ENCODE measurements around the gene WDR86.

The WDR86 gene

GRCh38 chr7:151412318-151412717 lies 2.5 kb upstream of the WDR86 start:
- peaks cover 30% of the 10 kb centered on the region for H3K4me1 ChIP-seq (ENCODE audit: control insufficient read depth, insufficient read depth, low read length)
- no peaks in the 10 kb centered on the region for H3K36me3 ChIP-seq (ENCODE audit: control insufficient read depth, insufficient read depth, low read length)
- H3K4me3 ChIP-seq (ENCODE audit: low read depth, low read length), result no peak overlapping the region
- H3K9ac ChIP-seq (ENCODE audit: low read depth, low read length), result no peak overlapping the region
- peaks cover 73% of the 10 kb centered on the region for H3K27me3 ChIP-seq (ENCODE audit: control insufficient read depth, insufficient read depth, low read length)
- H3K9me3 ChIP-seq (ENCODE audit: control insufficient read depth, insufficient read depth, low read length), result no peaks in the 10 kb centered on the region
- H3K27ac ChIP-seq (ENCODE audit: low read depth, low read length), result no peak overlapping the region

- Histone ChIP-seq H3K4me1 (ENCODE audit: control insufficient read depth, insufficient read depth, low read length) (peaks cover 26% of the 10 kb centered on the region), H3K9ac (ENCODE audit: low read depth, low read length) (no peak overlapping the region), H3K4me3 (ENCODE audit: low read depth, low read length) (no peak overlapping the region), H3K36me3 (ENCODE audit: control insufficient read depth, insufficient read depth, low read length) (0 out of 2 replicates have a peak, but pooled peaks cover 5% of the 10 kb centered on the region), H3K27me3 (ENCODE audit: control insufficient read depth, insufficient read depth, low read length) (peaks cover 67% of the 10 kb centered on the region), H3K9me3 (ENCODE audit: control insufficient read depth, insufficient read depth, low read length) (no peaks in the 10 kb centered on the region), H3K27ac (ENCODE audit: low read depth, low read length) (no peak overlapping the region)
Observed at GRCh38 chr7:151411551-151411950, 1.7 kb upstream of the WDR86 start.

DNA sequence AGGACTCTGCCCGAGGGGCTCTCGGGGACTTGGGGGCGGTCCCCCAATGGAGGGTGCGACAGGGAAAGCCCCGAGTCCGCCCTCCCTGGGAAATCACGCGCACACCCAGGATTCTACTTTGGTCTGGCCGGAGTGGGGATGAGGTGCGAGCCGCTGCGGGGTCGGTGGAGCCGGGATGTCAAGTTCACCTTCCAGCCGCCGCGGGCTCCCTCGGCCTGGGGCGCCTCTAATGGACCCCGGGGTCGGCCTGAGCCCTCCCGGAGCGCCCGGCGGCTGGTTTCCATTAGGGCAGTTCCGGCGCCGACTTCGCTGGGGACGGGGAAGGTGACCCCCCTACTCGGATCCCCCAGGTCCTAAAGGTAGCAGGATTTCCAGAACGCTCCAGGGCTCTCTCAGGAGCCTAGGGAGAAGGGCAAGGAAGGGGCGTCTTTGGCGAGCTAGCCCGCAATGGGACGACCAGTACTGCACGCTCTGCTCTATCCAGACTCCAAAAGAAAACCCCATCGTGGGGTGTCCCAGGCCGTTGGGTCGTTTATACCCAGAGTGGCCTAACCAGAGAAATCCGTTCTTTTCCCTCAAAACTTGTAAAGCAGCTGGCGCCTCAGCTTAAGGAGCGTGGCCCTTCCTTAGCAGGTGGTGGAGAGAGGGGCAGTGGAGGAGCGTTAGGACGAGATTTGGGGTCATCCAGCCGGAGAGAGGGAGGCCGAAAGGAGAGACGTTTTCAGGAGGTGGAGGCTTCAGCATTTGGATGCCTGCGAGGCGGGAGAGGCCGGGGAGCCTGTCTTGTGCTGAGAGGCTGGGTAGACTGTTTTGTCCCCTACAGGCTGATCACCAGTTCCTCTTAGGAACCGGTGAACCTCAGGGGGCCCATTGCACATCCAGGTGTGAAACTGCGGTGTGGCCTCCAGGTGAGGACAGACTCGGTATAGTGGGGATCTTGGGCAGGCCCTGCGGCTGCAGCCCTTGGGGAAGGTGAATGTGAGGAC lies 860 bp upstream of the WDR86 start:
- H3K27ac ChIP-seq (ENCODE audit: low read depth, low read length), result peak overlapping the region; percentile 59
- H3K9me3 ChIP-seq (ENCODE audit: control insufficient read depth, insufficient read depth, low read length), result no peaks in the 10 kb centered on the region
- H3K4me1 ChIP-seq (ENCODE audit: control insufficient read depth, insufficient read depth, low read length), result peaks cover 20% of the 10 kb centered on the region
- peak overlapping the region; percentile 45; the same call in 1 of the 2 replicates for H3K9ac ChIP-seq (ENCODE audit: low read depth, low read length)
- H3K27me3 ChIP-seq (ENCODE audit: control insufficient read depth, insufficient read depth, low read length), result peaks cover 59% of the 10 kb centered on the region
- 0 out of 2 replicates have a peak, but pooled peaks cover 8% of the 10 kb centered on the region for H3K36me3 ChIP-seq (ENCODE audit: control insufficient read depth, insufficient read depth, low read length)
- H3K4me3 ChIP-seq (ENCODE audit: low read depth, low read length), result peak overlapping the region; percentile 84

GRCh38 chr7:151408839-151409666 lies 785 bp downstream of the WDR86 start:
- peaks cover 20% of the 10 kb centered on the region for H3K4me1 ChIP-seq (ENCODE audit: control insufficient read depth, insufficient read depth, low read length)
- no peaks in the 10 kb centered on the region for H3K9me3 ChIP-seq (ENCODE audit: control insufficient read depth, insufficient read depth, low read length)
- 0 out of 2 replicates have a peak, but pooled peaks cover 8% of the 10 kb centered on the region for H3K36me3 ChIP-seq (ENCODE audit: control insufficient read depth, insufficient read depth, low read length)
- peak overlapping the region; percentile 70 for H3K27ac ChIP-seq (ENCODE audit: low read depth, low read length)
- peak overlapping the region; percentile 22; the same call in 1 of the 2 replicates for H3K9ac ChIP-seq (ENCODE audit: low read depth, low read length)
- peak overlapping the region; percentile 84 for H3K4me3 ChIP-seq (ENCODE audit: low read depth, low read length)
- H3K27me3 ChIP-seq (ENCODE audit: control insufficient read depth, insufficient read depth, low read length), result peaks cover 44% of the 10 kb centered on the region

DNA sequence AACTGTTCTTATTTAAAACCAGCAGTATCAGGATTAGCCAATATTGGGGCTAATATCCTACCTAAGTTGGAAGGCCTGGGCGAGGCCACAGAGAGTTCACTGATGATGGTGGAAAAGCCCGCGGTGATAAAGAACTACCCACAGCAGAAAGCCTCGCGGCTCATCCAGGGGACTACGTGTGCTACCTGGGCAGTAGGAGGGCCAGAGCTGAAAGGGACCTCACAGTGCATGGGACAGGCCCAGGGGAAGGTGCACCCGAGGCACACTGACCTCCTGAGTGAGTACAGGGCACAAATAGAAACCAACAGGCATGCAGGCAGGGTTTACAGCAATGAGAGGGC lies 1.4 kb downstream of the WDR86 start:
- Histone ChIP-seq H3K36me3 (ENCODE audit: control insufficient read depth, insufficient read depth, low read length) (0 out of 2 replicates have a peak, but pooled peaks cover 8% of the 10 kb centered on the region), H3K4me3 (ENCODE audit: low read depth, low read length) (peak overlapping the region; percentile 84), H3K9me3 (ENCODE audit: control insufficient read depth, insufficient read depth, low read length) (no peaks in the 10 kb centered on the region), H3K9ac (ENCODE audit: low read depth, low read length) (no peak overlapping the region), H3K4me1 (ENCODE audit: control insufficient read depth, insufficient read depth, low read length) (peaks cover 20% of the 10 kb centered on the region), H3K27me3 (ENCODE audit: control insufficient read depth, insufficient read depth, low read length) (peaks cover 43% of the 10 kb centered on the region), H3K27ac (ENCODE audit: low read depth, low read length) (peak overlapping the region; percentile 70)

DNA sequence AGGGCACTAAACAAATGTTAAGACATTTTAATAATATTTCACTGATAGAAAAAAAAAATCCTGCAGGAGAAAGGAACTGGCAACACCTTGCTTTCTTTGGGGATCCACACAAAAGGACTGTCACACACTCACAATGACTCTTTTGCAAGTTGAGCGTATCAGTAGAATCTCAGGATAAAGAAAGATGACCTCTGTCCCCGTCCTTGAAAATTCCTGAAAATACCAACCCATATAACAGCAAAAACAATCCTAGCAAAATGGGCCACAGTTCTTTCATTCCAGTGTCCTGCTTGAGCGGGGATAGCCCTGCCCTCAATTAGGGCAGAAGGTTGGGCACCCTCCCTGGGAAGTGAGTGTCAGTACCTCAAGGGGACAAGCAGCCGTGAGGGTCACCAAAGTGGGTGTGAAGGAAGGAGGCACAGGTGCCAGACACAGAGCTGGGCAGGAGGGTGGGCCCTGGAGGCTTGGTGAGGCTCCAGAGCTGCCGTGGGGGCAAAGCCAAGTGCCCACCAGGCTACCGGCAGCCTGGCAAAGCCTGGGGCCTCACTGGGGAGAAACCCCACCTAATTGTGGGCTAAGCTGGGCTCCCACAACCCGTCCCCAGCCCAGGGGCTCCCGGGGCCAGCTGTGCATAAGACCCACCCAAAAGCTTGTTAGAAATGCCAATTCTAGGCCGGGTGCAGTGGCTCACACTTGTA lies 2.8 kb downstream of the WDR86 start:
- H3K4me1 ChIP-seq (ENCODE audit: control insufficient read depth, insufficient read depth, low read length), result peaks cover 19% of the 10 kb centered on the region
- no peak overlapping the region for H3K4me3 ChIP-seq (ENCODE audit: low read depth, low read length)
- no peak overlapping the region for H3K9ac ChIP-seq (ENCODE audit: low read depth, low read length)
- H3K27ac ChIP-seq (ENCODE audit: low read depth, low read length), result no peak overlapping the region
- H3K27me3 ChIP-seq (ENCODE audit: control insufficient read depth, insufficient read depth, low read length), result peaks cover 29% of the 10 kb centered on the region
- 0 out of 2 replicates have a peak, but pooled peaks cover 8% of the 10 kb centered on the region for H3K36me3 ChIP-seq (ENCODE audit: control insufficient read depth, insufficient read depth, low read length)
- no peaks in the 10 kb centered on the region for H3K9me3 ChIP-seq (ENCODE audit: control insufficient read depth, insufficient read depth, low read length)

GRCh38 chr7:151406051-151406875 lies 3.6 kb downstream of the WDR86 start:
- H3K27ac ChIP-seq (ENCODE audit: low read depth, low read length), result no peak overlapping the region
- H3K9ac ChIP-seq (ENCODE audit: low read depth, low read length), result no peak overlapping the region
- peaks cover 12% of the 10 kb centered on the region for H3K4me1 ChIP-seq (ENCODE audit: control insufficient read depth, insufficient read depth, low read length)
- no peak overlapping the region for H3K4me3 ChIP-seq (ENCODE audit: low read depth, low read length)
- H3K9me3 ChIP-seq (ENCODE audit: control insufficient read depth, insufficient read depth, low read length), result no peaks in the 10 kb centered on the region
- peaks cover 21% of the 10 kb centered on the region for H3K27me3 ChIP-seq (ENCODE audit: control insufficient read depth, insufficient read depth, low read length)
- 0 out of 2 replicates have a peak, but pooled peaks cover 8% of the 10 kb centered on the region for H3K36me3 ChIP-seq (ENCODE audit: control insufficient read depth, insufficient read depth, low read length)

- 0 out of 2 replicates have a peak, but pooled peaks cover 8% of the 10 kb centered on the region for H3K36me3 ChIP-seq (ENCODE audit: control insufficient read depth, insufficient read depth, low read length)
- H3K9ac ChIP-seq (ENCODE audit: low read depth, low read length), result no peak overlapping the region
- peaks cover 10% of the 10 kb centered on the region; the same call in 1 of the 2 replicates for H3K4me1 ChIP-seq (ENCODE audit: control insufficient read depth, insufficient read depth, low read length)
- peaks cover 15% of the 10 kb centered on the region for H3K27me3 ChIP-seq (ENCODE audit: control insufficient read depth, insufficient read depth, low read length)
- H3K4me3 ChIP-seq (ENCODE audit: low read depth, low read length), result no peak overlapping the region
- no peaks in the 10 kb centered on the region for H3K9me3 ChIP-seq (ENCODE audit: control insufficient read depth, insufficient read depth, low read length)
- no peak overlapping the region for H3K27ac ChIP-seq (ENCODE audit: low read depth, low read length)
Observed at GRCh38 chr7:151405588-151405987, 4.2 kb downstream of the WDR86 start.

DNA sequence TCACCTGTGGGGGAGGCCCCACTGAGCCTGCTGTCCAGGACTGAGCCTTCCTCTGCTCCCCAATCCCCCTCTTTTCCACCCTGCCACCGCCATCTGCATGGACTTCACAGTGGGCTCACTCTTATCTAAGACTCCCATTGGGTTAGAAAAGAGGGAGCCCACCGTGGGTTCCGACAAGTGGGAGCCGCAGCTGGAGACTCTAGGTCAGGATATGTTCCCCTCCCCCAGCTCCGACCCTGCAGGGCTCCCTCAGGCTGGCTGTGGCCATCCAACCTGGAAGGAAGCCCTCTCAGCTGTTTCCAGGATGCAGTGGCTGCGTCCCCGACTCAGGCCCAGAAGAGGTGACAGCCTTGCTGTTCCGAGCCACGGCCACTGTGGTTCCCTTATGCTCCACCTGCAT lies 4.8 kb downstream of the WDR86 start:
- peaks cover 12% of the 10 kb centered on the region for H3K27me3 ChIP-seq (ENCODE audit: control insufficient read depth, insufficient read depth, low read length)
- H3K4me3 ChIP-seq (ENCODE audit: low read depth, low read length), result no peak overlapping the region
- H3K9me3 ChIP-seq (ENCODE audit: control insufficient read depth, insufficient read depth, low read length), result no peaks in the 10 kb centered on the region
- H3K4me1 ChIP-seq (ENCODE audit: control insufficient read depth, insufficient read depth, low read length), result peaks cover 10% of the 10 kb centered on the region; the same call in 1 of the 2 replicates
- H3K27ac ChIP-seq (ENCODE audit: low read depth, low read length), result no peak overlapping the region
- H3K36me3 ChIP-seq (ENCODE audit: control insufficient read depth, insufficient read depth, low read length), result 0 out of 2 replicates have a peak, but pooled peaks cover 8% of the 10 kb centered on the region
- H3K9ac ChIP-seq (ENCODE audit: low read depth, low read length), result no peak overlapping the region

All from HUES48 (cell line).